GM19438 (cell line): Measurements from ENCODE around the gene KRTAP5-11.
"Not testable (repeated sequence)": the region's sequence is repeated elsewhere in the genome, so short reads cannot be mapped to it uniquely, and the experiment has no call there.

Experiments used
- ATAC-seq: cut with Tn5 transposase; IDR thresholded peaks from one replicate; pipeline ENCODE4 v1.9.1; 2021; ENCODE audit warnings: low read depth; ENCODE audit not compliant: unreplicated experiment

Gene KRTAP5-11

GRCh38 chr11:71534711-71535608 is 47.7 kb downstream of the KRTAP5-11 start:
- ATAC-seq = not testable (repeated sequence)

GRCh38 chr11:71532036-71532610 is 50.6 kb downstream of the KRTAP5-11 start:
- ATAC-seq = no peak
